ENCODE data around the gene GPR33.

GRCh38 chr14:31487886-31488285 is at the start of gene GPR33:
- no peak for TF ChIP-seq CTCF (IDR thresholded peaks at IDR 0.05; ENCODE audit: low read depth, low read length)
- no peak for TF ChIP-seq EZH2phosphoT487 (IDR thresholded peaks at IDR 0.05; ENCODE audit: low read depth)
